Sigmoid colon (tissue), 7 donors: ENCODE data around the gene SNTG2. TPM values are rescaled to one million over a fixed set of nuclear protein-coding genes. Genes with fewer than 3 reads are reported as not detected.

ENCODE experiments used
- DNase-seq: peaks from one replicate; pipeline ENCODE4 v3.0.0-alpha.2; 2019
- H3K27ac ChIP-seq, 4 donors: fragments of 200-600 bp; sonication (generic); one replicate each; pipeline ENCODE4 v1.5.1; 2016 to 2019; ENCODE audit warnings: mild to moderate bottlenecking in 1 of 4
- H3K27me3 ChIP-seq, 3 donors: fragments of 200-600 bp; sonication (generic); one replicate each; pipeline ENCODE4 v1.5.1; 2019; ENCODE audit warnings: mild to moderate bottlenecking in 1 of 3
- H3K36me3 ChIP-seq, 4 donors: fragments of 200-600 bp; sonication (generic); one replicate each; pipeline ENCODE4 v1.5.1; 2016 to 2019
- H3K4me1 ChIP-seq, 4 donors: fragments of 200-600 bp; sonication (generic); one replicate each; pipeline ENCODE4 v1.5.1; 2017 to 2019
- H3K4me3 ChIP-seq, 4 donors: fragments of 200-600 bp; sonication (generic); one replicate each; pipeline ENCODE4 v1.5.1; 2017 to 2019; ENCODE audit warnings: mild to moderate bottlenecking in 2 of 4, moderate library complexity in 1 of 4
- H3K9me3 ChIP-seq, 4 donors: fragments of 200-600 bp in 3 of 4; sonication (generic) in 3 of 4; one replicate each; pipeline versions ENCODE4 v1.5.1 to v1.6.1; 2013 to 2019
- EP300 ChIP-seq, 4 donors: sonication (generic); formaldehyde crosslinking; IDR thresholded peaks; one replicate each; pipeline ENCODE4 v1.6.1; 2017; ENCODE audit warnings: antibody characterized with exemption in 4 of 4
- POLR2A ChIP-seq, 2 donors: fragments of 450-650 bp; IDR thresholded peaks; one replicate each; pipeline ENCODE4 v1.6.1; 2016; ENCODE audit warnings: antibody characterized with exemption in 2 of 2, mild to moderate bottlenecking in 2 of 2, moderate library complexity in 2 of 2
- POLR2AphosphoS5 ChIP-seq, 4 donors: sonication (generic); formaldehyde crosslinking; IDR thresholded peaks; one replicate each; pipeline ENCODE4 v1.6.1; 2017; ENCODE audit warnings: antibody characterized with exemption in 4 of 4
- WGBS, 2 donors: extraction: QIAGEN DNeasy Blood & Tissue Kit; methylation state at CpG; one replicate each; pipeline ENCODE4 v1.1.7; 2013; 5-methylcytosine and 5-hydroxymethylcytosine counted together
- intact Hi-C: fragments of 100-400 bp; cut with DNase I; formaldehyde crosslinking; loops from one replicate; pipeline ENCODE4 v1.15.1; 2023
- polyA plus RNA-seq, 3 donors: library from polyadenylated mRNA; stranded (reverse); fragments of 200-250 nt; gene quantifications; one replicate each; pipeline ENCODE4 v1.2.3, GENCODE V29; 2013
- total RNA-seq, 4 donors: library from RNA; depleted of rRNA; stranded (reverse); fragments of >200 nt; gene quantifications; one replicate each; pipeline ENCODE4 v1.1.0, GENCODE V29; 2016
- TF ChIP-seq, protein P1 (sequence below), 4 experiments: fragments of 450-650 bp in 3 of 4; fragments of 200-600 bp in 1 of 4; IDR thresholded peaks; one replicate each; pipeline ENCODE4 v1.5.1; 2016 to 2019; ENCODE audit warnings: antibody characterized with exemption in 4 of 4, mild to moderate bottlenecking in 3 of 4, moderate library complexity in 2 of 4
- donor health status: healthy with polysubstance abuse.
- donor health status: Bipolar disorder and iron deficiency.
- donor health status: healthy.

The SNTG2 gene
- total and polyA plus RNA-seq, 7 donors: 0.60 to 5.2 (median 1.9) TPM; not detected in 1

DNA sequence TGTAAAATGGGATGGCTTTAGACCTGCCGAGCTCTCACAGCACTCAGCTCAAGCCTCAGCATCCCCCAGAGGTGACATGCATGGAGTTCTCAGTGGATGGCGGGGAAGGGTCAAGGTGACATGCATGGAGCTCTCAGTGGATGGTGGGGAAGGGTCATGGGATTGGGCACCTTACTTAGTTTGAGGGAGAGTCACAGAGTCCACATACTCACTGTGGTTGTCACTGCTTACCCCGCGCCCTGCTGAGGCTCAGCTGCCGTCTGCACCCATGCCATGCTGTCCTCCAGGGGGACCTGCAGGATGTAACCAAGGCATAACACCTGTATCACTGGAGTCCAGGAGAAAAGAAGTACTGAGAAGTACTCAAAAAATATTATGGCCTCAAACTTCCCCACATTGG, 350.4 kb downstream of the SNTG2 start:
- intact Hi-C loops: no loop called here
- H3K4me3 ChIP-seq: no peak overlapping the region
- H3K4me1 ChIP-seq: no peaks in the 10 kb centered on the region
- DNase-seq: no peak
- H3K27ac ChIP-seq: no peak overlapping the region
- 90 to 93% methylated on average over 5 of the region's 5 CpGs for WGBS, 2 donors
- no peaks in the 10 kb centered on the region for H3K27me3 ChIP-seq
- no peak for TF ChIP-seq POLR2A (IDR thresholded peaks at IDR 0.05)
- H3K36me3 ChIP-seq: no peaks in the 10 kb centered on the region
- H3K9me3 ChIP-seq: no peaks in the 10 kb centered on the region

- intact Hi-C loops: no loop called here
- WGBS, 2 donors: 57 to 63% methylated on average over 4 of the region's 4 CpGs
- Histone ChIP-seq H3K36me3 (no peaks in the 10 kb centered on the region), H3K9me3 (no peaks in the 10 kb centered on the region), H3K27me3 (no peaks in the 10 kb centered on the region), H3K27ac (no peak overlapping the region), H3K4me3 (no peak overlapping the region), H3K4me1 (no peaks in the 10 kb centered on the region)
- DNase-seq: no peak
- no peak for TF ChIP-seq POLR2A (IDR thresholded peaks at IDR 0.05)
- TF ChIP-seq POLR2AphosphoS5 (IDR thresholded peaks at IDR 0.05): no peak
- TF ChIP-seq, protein P1, sequence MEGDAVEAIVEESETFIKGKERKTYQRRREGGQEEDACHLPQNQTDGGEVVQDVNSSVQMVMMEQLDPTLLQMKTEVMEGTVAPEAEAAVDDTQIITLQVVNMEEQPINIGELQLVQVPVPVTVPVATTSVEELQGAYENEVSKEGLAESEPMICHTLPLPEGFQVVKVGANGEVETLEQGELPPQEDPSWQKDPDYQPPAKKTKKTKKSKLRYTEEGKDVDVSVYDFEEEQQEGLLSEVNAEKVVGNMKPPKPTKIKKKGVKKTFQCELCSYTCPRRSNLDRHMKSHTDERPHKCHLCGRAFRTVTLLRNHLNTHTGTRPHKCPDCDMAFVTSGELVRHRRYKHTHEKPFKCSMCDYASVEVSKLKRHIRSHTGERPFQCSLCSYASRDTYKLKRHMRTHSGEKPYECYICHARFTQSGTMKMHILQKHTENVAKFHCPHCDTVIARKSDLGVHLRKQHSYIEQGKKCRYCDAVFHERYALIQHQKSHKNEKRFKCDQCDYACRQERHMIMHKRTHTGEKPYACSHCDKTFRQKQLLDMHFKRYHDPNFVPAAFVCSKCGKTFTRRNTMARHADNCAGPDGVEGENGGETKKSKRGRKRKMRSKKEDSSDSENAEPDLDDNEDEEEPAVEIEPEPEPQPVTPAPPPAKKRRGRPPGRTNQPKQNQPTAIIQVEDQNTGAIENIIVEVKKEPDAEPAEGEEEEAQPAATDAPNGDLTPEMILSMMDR (IDR thresholded peaks at IDR 0.05): no peak
- no peak for TF ChIP-seq EP300 (IDR thresholded peaks at IDR 0.05)
These were observed 354.8 kb downstream of the SNTG2 start for GRCh38 chr2:1305342-1306013.

DNA sequence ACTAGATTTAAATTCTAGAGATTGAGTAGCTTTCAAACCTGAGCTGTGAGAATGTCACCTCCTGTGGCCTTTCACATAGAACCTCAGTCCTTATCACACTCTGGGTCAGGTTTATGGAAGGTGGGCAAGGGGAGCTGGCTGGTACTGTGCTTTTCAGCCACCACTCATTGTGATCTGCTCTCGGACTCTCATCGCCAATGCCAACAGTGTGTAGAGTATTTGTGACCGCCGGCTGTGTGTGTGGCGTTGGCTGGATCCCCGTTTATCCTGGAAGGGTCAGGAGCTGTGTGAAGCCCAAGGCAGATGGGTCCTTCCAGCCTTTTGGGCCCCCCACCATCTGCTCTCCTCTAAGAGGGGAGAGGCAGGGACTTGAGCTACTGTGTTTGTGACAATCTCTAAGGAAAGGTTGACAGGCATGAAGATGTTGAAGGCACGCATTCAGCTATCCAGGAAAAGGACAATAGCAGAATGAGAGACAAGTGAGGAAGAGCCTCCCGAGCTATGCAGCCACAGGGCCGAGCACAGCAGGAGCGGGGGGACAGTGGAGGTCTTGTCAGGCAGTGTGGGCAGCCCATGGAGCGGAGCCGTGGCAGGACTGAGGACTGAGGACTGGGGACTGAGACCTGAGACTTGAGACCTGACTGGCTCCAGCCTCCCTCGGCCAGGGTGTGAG, 355.5 kb downstream of the SNTG2 start:
- no peak for TF ChIP-seq POLR2A (IDR thresholded peaks at IDR 0.05)
- TF ChIP-seq POLR2AphosphoS5 (IDR thresholded peaks at IDR 0.05): no peak
- TF ChIP-seq, protein P1 (IDR thresholded peaks at IDR 0.05): no peak
- TF ChIP-seq EP300 (IDR thresholded peaks at IDR 0.05): no peak
- H3K4me3 ChIP-seq: no peak overlapping the region
- 86 to 88% methylated on average over 13 of the region's 13 CpGs for WGBS, 2 donors
- H3K27me3 ChIP-seq: no peaks in the 10 kb centered on the region
- no peaks in the 10 kb centered on the region for H3K9me3 ChIP-seq
- intact Hi-C loops: no loop called here
- DNase-seq: no peak
- H3K4me1 ChIP-seq: no peaks in the 10 kb centered on the region
- no peak overlapping the region for H3K27ac ChIP-seq
- H3K36me3 ChIP-seq: no peaks in the 10 kb centered on the region

DNA sequence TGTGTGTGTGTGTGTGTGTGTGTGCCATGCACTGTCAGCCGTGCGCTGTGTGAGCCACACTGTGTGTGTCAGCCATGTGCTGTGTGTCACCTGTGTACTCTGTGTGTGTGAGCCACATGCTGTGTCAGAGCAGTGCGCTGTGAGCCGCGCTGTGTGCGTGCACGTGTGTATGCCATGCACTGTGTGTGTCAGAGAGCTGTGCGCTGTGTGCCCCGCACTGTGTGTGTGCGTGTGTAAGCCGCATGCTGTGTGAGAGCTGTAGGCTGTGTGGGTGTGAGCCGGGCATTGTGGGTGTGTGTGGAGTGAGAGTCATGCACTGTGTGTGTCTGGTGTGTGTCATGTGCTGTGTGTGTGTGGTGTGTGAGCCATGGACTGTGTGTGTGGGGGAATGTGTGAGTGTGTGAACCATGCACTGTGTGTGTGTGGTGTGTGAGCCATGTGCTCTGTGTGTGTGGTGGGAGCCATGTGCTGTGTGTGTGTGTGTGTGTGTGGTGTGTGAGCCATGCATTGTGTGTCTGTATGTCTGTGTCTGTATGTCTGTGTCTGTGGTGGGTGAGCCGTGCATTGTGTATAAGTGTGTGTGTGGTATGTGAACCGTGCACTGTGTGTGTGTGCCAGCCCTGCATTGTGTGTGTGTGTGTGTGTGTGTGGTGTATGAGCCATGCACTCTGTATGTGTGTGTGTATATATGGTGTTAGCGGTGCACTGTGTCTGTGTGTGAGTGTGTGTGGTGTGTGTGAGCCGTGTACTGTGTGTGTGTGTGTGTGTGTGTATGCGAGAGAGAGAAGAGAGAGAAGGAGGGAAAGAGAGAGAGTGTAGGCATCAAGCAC, 356.3 kb downstream of the SNTG2 start:
- no peaks in the 10 kb centered on the region for H3K9me3 ChIP-seq
- no peak overlapping the region for H3K4me3 ChIP-seq
- H3K36me3 ChIP-seq: no peaks in the 10 kb centered on the region
- no peaks in the 10 kb centered on the region for H3K4me1 ChIP-seq
- H3K27ac ChIP-seq: no peak overlapping the region
- intact Hi-C loops: no loop called here
- no peak for DNase-seq
- 92 to 94% methylated on average over 17 of the region's 17 CpGs for WGBS, 2 donors
- no peak for TF ChIP-seq POLR2A (IDR thresholded peaks at IDR 0.05)
- TF ChIP-seq, protein P1 (IDR thresholded peaks at IDR 0.05): no peak
- no peak for TF ChIP-seq EP300 (IDR thresholded peaks at IDR 0.05)
- no peak for TF ChIP-seq POLR2AphosphoS5 (IDR thresholded peaks at IDR 0.05)
- no peaks in the 10 kb centered on the region for H3K27me3 ChIP-seq

DNA sequence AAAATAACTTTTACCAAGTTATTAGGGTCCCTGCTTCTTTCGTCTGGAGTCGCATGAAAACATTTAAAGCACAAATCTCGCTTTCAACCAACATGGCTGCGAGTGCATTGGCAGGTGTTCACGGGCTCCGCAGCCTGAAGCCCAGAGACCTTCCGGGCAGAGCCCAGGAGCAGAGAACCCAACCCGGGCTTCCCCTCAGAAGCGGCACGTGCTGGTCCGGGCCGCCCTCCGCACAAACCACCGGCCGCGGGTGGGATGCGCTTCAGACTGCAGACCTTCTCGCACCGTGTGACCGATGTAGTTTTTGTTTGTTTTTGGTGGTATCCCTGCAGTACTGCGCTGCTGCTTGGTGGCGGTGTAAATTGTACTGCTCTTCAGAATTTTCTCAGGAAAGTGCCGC, 357.0 kb downstream of the SNTG2 start:
- no peaks in the 10 kb centered on the region for H3K36me3 ChIP-seq
- H3K27me3 ChIP-seq: no peaks in the 10 kb centered on the region
- no peak overlapping the region for H3K4me3 ChIP-seq
- intact Hi-C loops: no loop called here
- DNase-seq: no peak
- 93 to 96% methylated on average over 23 of the region's 23 CpGs for WGBS, 2 donors
- no peaks in the 10 kb centered on the region for H3K9me3 ChIP-seq
- H3K27ac ChIP-seq: no peak overlapping the region
- no peaks in the 10 kb centered on the region for H3K4me1 ChIP-seq
- TF ChIP-seq EP300 (IDR thresholded peaks at IDR 0.05): no peak
- no peak for TF ChIP-seq POLR2A (IDR thresholded peaks at IDR 0.05)
- TF ChIP-seq, protein P1 (IDR thresholded peaks at IDR 0.05): no peak
- TF ChIP-seq POLR2AphosphoS5 (IDR thresholded peaks at IDR 0.05): no peak
